CD4-positive, alpha-beta T cell (primary cell): ENCODE data around the gene PLA2G7. TPM values are rescaled to one million over a fixed set of nuclear protein-coding genes. Genes with fewer than 3 reads are reported as not detected.
"Not testable (repeated sequence)": the region's sequence is repeated elsewhere in the genome, so short reads cannot be mapped to it uniquely, and the experiment has no call there.

Experiments
- ATAC-seq: fragments of 200-7000 bp; cut with Tn5 transposase; one replicate; pipeline ENCODE4 v1.10.0; 2022; ENCODE audit warnings: mild to moderate bottlenecking; ENCODE audit not compliant: poor library complexity
- CTCF ChIA-PET: fragments of 350-600 bp; sonication (Branson Sonifier 250); formaldehyde crosslinking; loops from one replicate; lab custom pipeline; 2021; ENCODE audit warnings: antibody characterized with exemption, inconsistent platforms; lab: Charles Lee
- POLR2A ChIA-PET: fragments of 350-600 bp; sonication (Branson Sonifier 250); formaldehyde crosslinking; loops from one replicate; lab custom pipeline; 2021; ENCODE audit warnings: antibody characterized with exemption, inconsistent platforms; lab: Charles Lee
- DNase-seq, 14 experiments: peaks; one replicate each; pipeline ENCODE4 v3.0.0-alpha.2; 2013 to 2020; ENCODE audit warnings: mixed read lengths in 2 of 14
- H3K27ac ChIP-seq, 2 donors: one replicate each; pipeline versions ENCODE4 v1.5.1 to v1.7.0; 2013; ENCODE audit warnings: low read length in 2 of 2, low read depth in 1 of 2, mild to moderate bottlenecking in 1 of 2
- H3K27me3 ChIP-seq, 2 experiments: 1 replicate in 1 of 2; 2 replicates in 1 of 2; pipeline versions ENCODE4 v1.6.1 to v1.7.0; 2013; ENCODE audit warnings: low read length in 2 of 2, control low read depth in 1 of 2, mild to moderate bottlenecking in 1 of 2, moderate library complexity in 1 of 2; ENCODE audit not compliant: insufficient read depth in 2 of 2, control insufficient read depth in 1 of 2
- H3K36me3 ChIP-seq: one replicate; pipeline ENCODE4 v1.6.1; 2013; ENCODE audit warnings: low read length, control low read depth; ENCODE audit not compliant: insufficient read depth
- H3K4me1 ChIP-seq: one replicate; pipeline ENCODE4 v1.6.1; 2013; ENCODE audit warnings: low read length, control low read depth; ENCODE audit not compliant: insufficient read depth
- H3K4me3 ChIP-seq: one replicate; pipeline ENCODE4 v1.5.1; 2013; ENCODE audit warnings: mild to moderate bottlenecking, low read length, moderate library complexity
- H3K9me3 ChIP-seq, 2 experiments: 1 replicate in 1 of 2; 2 replicates in 1 of 2; pipeline versions ENCODE4 v1.6.1 to v1.7.0; 2013; ENCODE audit warnings: low read length in 2 of 2, mild to moderate bottlenecking in 2 of 2, control low read depth in 1 of 2, moderate library complexity in 1 of 2; ENCODE audit not compliant: control insufficient read depth in 1 of 2, insufficient read depth in 1 of 2
- H3K27ac Mint-ChIP-seq: one replicate; pipeline ENCODE4 v1.8.0; 2020; ENCODE audit warnings: mixed read lengths
- H3K27me3 Mint-ChIP-seq: one replicate; pipeline ENCODE4 v1.8.0; 2021; ENCODE audit warnings: mixed read lengths
- H3K36me3 Mint-ChIP-seq: one replicate; pipeline ENCODE4 v1.8.0; 2021; ENCODE audit warnings: low read depth, mixed read lengths
- H3K4me1 Mint-ChIP-seq: one replicate; pipeline ENCODE4 v1.8.0; 2021; ENCODE audit warnings: low read depth, mixed read lengths
- H3K4me3 Mint-ChIP-seq: one replicate; pipeline ENCODE4 v1.8.0; 2020; ENCODE audit warnings: mild to moderate bottlenecking, mixed read lengths
- H3K9me3 Mint-ChIP-seq: one replicate; pipeline ENCODE4 v1.8.0; 2020; ENCODE audit warnings: mixed read lengths
- CTCF ChIP-seq: fragments of 200-600 bp; IDR thresholded peaks from one replicate; pipeline ENCODE4 v1.8.0; 2022; ENCODE audit warnings: antibody characterized with exemption, mild to moderate bottlenecking
- intact Hi-C, 2 experiments: fragments of 100-400 bp; cut with DNase I in 1 of 2; cut with micrococcal nuclease in 1 of 2; formaldehyde crosslinking; loops; one replicate each; pipeline versions ENCODE4 v1.15.1 to v1.9.0; 2023 to 2025; cut with DNase I, micrococcal nuclease
- total RNA-seq, 174 experiments: library from RNA in 2 of 174; stranded (reverse) in 2 of 174; gene quantifications; one replicate each; pipeline ENCODE4 v1.2.3 and lab custom pipeline; 2021 to 2026

PLA2G7 gene
- total RNA-seq, 2 experiments from 2014 or later: not detected

GRCh38 chr6:46764961-46765360 is 29.8 kb upstream of the PLA2G7 start:
- Histone ChIP-seq H3K27ac (no peak overlapping the region), H3K36me3 (no peaks in the 10 kb centered on the region), H3K27me3 (no peaks in the 10 kb centered on the region), H3K9me3 (no peaks in the 10 kb centered on the region), H3K4me1 (no peaks in the 10 kb centered on the region), H3K4me3 (no peak overlapping the region)
- no peak for DNase-seq
- CTCF ChIA-PET: no interaction called here
- H3K4me3 Mint-ChIP-seq: no peak overlapping the region
- no peak overlapping the region for H3K27ac Mint-ChIP-seq
- H3K36me3 Mint-ChIP-seq: no peaks in the 10 kb centered on the region
- H3K9me3 Mint-ChIP-seq: no peaks in the 10 kb centered on the region
- intact Hi-C loops: no loop called here
- ATAC-seq: no peak
- no peaks in the 10 kb centered on the region for H3K4me1 Mint-ChIP-seq
- peaks cover 32% of the 10 kb centered on the region for H3K27me3 Mint-ChIP-seq
- POLR2A ChIA-PET: no interaction called here
- TF ChIP-seq CTCF: no peak

DNA sequence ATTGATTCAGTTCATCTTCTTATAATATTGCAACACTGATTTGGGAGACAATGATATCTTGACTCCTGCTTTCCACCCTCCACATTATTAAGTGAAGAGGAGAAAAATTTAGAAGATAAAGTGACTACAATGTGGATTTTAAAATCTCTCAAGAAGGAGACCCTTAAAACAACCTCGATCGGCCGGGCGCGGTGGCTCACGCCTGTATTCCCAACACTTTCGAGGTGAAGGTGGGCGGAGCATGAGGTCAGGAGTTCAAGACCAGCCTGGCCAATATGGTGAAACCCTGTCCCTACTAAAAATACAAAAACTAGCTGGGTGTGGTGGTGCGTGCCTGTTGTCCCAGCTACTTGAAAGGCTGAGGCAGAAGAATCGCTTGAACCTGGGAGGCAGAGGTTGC is 29.1 kb upstream of the PLA2G7 start:
- DNase-seq, H3K36me3 ChIP-seq, H3K4me3 ChIP-seq, POLR2A ChIA-PET, H3K27ac ChIP-seq, H3K4me3 Mint-ChIP-seq, H3K4me1 Mint-ChIP-seq, H3K27ac Mint-ChIP-seq, intact Hi-C loops, H3K27me3 ChIP-seq, H3K4me1 ChIP-seq, H3K36me3 Mint-ChIP-seq, CTCF ChIA-PET, H3K9me3 Mint-ChIP-seq, ATAC-seq, H3K9me3 ChIP-seq: not testable (repeated sequence)
- H3K27me3 Mint-ChIP-seq: peaks cover 34% of the 10 kb centered on the region

DNA sequence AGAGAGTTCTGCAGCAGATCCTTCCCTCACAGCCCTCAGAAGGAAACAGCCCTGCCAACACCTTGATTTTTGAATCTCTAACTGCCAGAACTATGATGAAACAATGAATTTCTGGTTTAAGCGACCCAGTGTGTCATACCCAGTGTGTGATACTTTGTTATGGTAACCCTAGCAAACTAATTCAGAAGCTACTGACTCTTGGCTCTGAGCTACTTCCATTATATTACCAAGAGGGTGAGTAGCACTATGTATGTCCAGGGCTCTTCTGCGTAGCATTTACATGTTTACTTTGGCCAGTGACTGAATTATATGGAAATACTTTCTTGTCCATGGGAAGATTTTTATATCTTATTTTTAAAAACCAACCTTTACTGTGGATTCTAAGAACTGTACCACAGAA is 28.3 kb upstream of the PLA2G7 start:
- Histone ChIP-seq H3K4me1 (no peaks in the 10 kb centered on the region), H3K27me3 (peaks cover 0 to 5% of the 10 kb centered on the region in 2 experiments), H3K9me3 (no peaks in the 10 kb centered on the region), H3K27ac (no peak overlapping the region), H3K36me3 (no peaks in the 10 kb centered on the region), H3K4me3 (no peak overlapping the region)
- Mint-ChIP-seq H3K9me3 (no peaks in the 10 kb centered on the region), H3K36me3 (no peaks in the 10 kb centered on the region), H3K27ac (no peak overlapping the region), H3K4me3 (no peak overlapping the region), H3K27me3 (peaks cover 28% of the 10 kb centered on the region), H3K4me1 (no peaks in the 10 kb centered on the region)
- POLR2A ChIA-PET: no interaction called here
- ATAC-seq (no peak), DNase-seq (no peak)
- no peak for TF ChIP-seq CTCF
- intact Hi-C loops: no loop called here
- CTCF ChIA-PET: no interaction called here

- no peak for TF ChIP-seq CTCF
- no peaks in the 10 kb centered on the region for H3K4me1 Mint-ChIP-seq
- no peak overlapping the region for H3K27ac Mint-ChIP-seq
- H3K4me1 ChIP-seq: no peaks in the 10 kb centered on the region
- H3K27me3 Mint-ChIP-seq: peaks cover 28% of the 10 kb centered on the region
- DNase-seq: no peak
- POLR2A ChIA-PET: no interaction called here
- H3K36me3 ChIP-seq: no peaks in the 10 kb centered on the region
- no peaks in the 10 kb centered on the region for H3K9me3 Mint-ChIP-seq
- H3K27ac ChIP-seq: no peak overlapping the region
- CTCF ChIA-PET: no interaction called here
- H3K4me3 ChIP-seq: no peak overlapping the region
- no peaks in the 10 kb centered on the region for H3K9me3 ChIP-seq
- H3K4me3 Mint-ChIP-seq: no peak overlapping the region
- no peak for ATAC-seq
- H3K27me3 ChIP-seq: peaks cover 0 to 5% of the 10 kb centered on the region in 2 experiments
- H3K36me3 Mint-ChIP-seq: no peaks in the 10 kb centered on the region
- intact Hi-C loops: no loop called here
These were observed 25.8 kb upstream of the PLA2G7 start for GRCh38 chr6:46760925-46761324.
